A673 (cell line): Measurements from ENCODE around the gene CLRN3. TPM values are rescaled to one million over a fixed set of nuclear protein-coding genes. Genes with fewer than 3 reads are reported as not detected.

Experiments used
- BruUV-seq: library from RNA; stranded (reverse); fragments of 400-500 nt; replicated peaks from 2 replicates; lab custom pipeline; 2021; lab: Mats Ljungman, UMichigan
- CTCF ChIA-PET: fragments of 300-600 bp; sonication (Branson Sonifier 250); formaldehyde crosslinking; loops from one replicate; lab custom pipeline; 2022; ENCODE audit warnings: antibody characterized with exemption; lab: Charles Lee
- POLR2A ChIA-PET: fragments of 300-600 bp; sonication (Branson Sonifier 250); formaldehyde crosslinking; loops from one replicate; lab custom pipeline; 2022; ENCODE audit warnings: antibody characterized with exemption; ENCODE audit not compliant: low non-redundant PET; lab: Charles Lee
- DNase-seq: peaks from one replicate; pipeline ENCODE4 v3.0.0-alpha.2; 2015; ENCODE audit warnings: low spot score
- H3K27ac ChIP-seq: fragments of 200-600 bp; sonication (generic); 2 replicates; pipeline ENCODE4 v1.5.1; 2016; ENCODE audit warnings: mixed run types, low read depth, mild to moderate bottlenecking, mixed read lengths, antibody characterized with exemption, low read length; ENCODE audit not compliant: poor library complexity, severe bottlenecking
- H3K27me3 ChIP-seq: fragments of 200-600 bp; sonication (generic); replicated peaks from 2 replicates; pipeline ENCODE4 v1.6.1; 2017; ENCODE audit warnings: mixed run types, low read depth, mild to moderate bottlenecking, mixed read lengths, antibody characterized with exemption, low read length; ENCODE audit not compliant: insufficient read depth, poor library complexity
- H3K36me3 ChIP-seq: fragments of 200-600 bp; sonication (generic); 2 replicates; pipeline ENCODE4 v1.6.1; 2016; ENCODE audit warnings: mixed run types, mild to moderate bottlenecking, mixed read lengths, antibody characterized with exemption, low read length; ENCODE audit not compliant: insufficient read depth, poor library complexity, severe bottlenecking
- H3K4me1 ChIP-seq: fragments of 200-600 bp; sonication (generic); 2 replicates; pipeline ENCODE4 v1.6.1; 2017; ENCODE audit warnings: mixed run types, mild to moderate bottlenecking, mixed read lengths, antibody characterized with exemption, low read length; ENCODE audit not compliant: insufficient read depth, poor library complexity, severe bottlenecking
- H3K4me3 ChIP-seq: fragments of 200-600 bp; sonication (generic); 2 replicates; pipeline ENCODE4 v1.5.1; 2016; ENCODE audit warnings: low read depth, mixed run types, mild to moderate bottlenecking, mixed read lengths, low read length; ENCODE audit not compliant: poor library complexity, severe bottlenecking
- H3K9me3 ChIP-seq: fragments of 200-600 bp; sonication (generic); 2 replicates; pipeline ENCODE4 v1.6.1; 2016; ENCODE audit warnings: mixed run types, low read depth, mild to moderate bottlenecking, mixed read lengths, antibody characterized with exemption, low read length; ENCODE audit not compliant: poor library complexity, severe bottlenecking
- EZH2 ChIP-seq: fragments of 200-600 bp; sonication (generic); IDR thresholded peaks from 2 replicates; pipeline ENCODE4 v1.6.1; 2017; ENCODE audit warnings: borderline replicate concordance, low read depth, mild to moderate bottlenecking, mixed read lengths, antibody characterized with exemption, low read length; ENCODE audit not compliant: poor library complexity, severe bottlenecking
- intact Hi-C: fragments of 100-400 bp; cut with micrococcal nuclease; formaldehyde crosslinking; loops from one replicate; pipeline ENCODE4 v1.10.0; 2022; ENCODE audit not compliant: unreplicated experiment
- total RNA-seq: library from RNA; stranded (reverse); gene quantifications from 2 replicates; pipeline ENCODE4 v1.2.3, GENCODE V29; 2021
- TF ChIP-seq, protein P1 (sequence below): fragments of 300-800, 200-600 bp; sonication (generic); conservative IDR thresholded peaks from 2 replicates; pipeline ENCODE4 v1.5.1; 2017; ENCODE audit warnings: low read depth, mild to moderate bottlenecking, antibody characterized with exemption, low read length, moderate library complexity, mixed read lengths

CLRN3 gene
- total RNA-seq, 1 experiment from 2014 or later, result not detected

DNA sequence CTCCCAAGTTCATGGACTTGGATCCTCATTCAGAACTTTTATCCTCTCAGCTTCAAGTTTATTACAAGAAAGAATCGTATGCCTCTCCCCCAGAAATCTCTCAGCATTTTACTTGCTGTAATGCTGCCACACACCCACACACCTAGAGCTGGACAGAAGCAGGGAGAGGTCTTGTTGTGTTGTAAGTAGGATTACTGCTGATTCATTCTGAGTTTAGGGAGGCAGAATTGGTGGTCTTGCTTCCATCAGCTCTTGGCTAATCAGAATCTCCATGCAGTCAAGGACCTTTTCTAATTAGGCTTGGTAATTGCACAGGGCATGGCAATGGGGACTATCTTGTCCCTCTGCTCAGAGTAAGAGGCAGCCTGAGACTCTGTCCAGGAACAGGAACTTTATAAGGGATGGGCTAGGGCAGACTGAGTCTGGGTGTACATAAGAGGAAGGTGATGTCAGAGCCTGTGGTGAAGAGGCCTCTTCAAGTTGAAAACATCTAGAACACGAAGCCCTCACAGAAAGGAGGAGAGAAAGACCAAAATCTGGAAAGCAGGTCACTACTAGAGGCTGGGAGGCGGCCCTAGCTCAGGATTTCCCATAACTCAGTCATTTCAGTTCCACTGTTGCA lies 7.1 kb upstream of the CLRN3 start:
- intact Hi-C loops, result no loop called here
- no peak overlapping the region for H3K27ac ChIP-seq
- CTCF ChIA-PET, result no interaction called here
- POLR2A ChIA-PET, result no interaction called here
- no peak for DNase-seq
- BruUV-seq, result no TSS peak
- no peaks in the 10 kb centered on the region for H3K4me1 ChIP-seq
- H3K27me3 ChIP-seq, result peaks cover 4% of the 10 kb centered on the region
- TF ChIP-seq EZH2, result no peak
- TF ChIP-seq, protein P1, sequence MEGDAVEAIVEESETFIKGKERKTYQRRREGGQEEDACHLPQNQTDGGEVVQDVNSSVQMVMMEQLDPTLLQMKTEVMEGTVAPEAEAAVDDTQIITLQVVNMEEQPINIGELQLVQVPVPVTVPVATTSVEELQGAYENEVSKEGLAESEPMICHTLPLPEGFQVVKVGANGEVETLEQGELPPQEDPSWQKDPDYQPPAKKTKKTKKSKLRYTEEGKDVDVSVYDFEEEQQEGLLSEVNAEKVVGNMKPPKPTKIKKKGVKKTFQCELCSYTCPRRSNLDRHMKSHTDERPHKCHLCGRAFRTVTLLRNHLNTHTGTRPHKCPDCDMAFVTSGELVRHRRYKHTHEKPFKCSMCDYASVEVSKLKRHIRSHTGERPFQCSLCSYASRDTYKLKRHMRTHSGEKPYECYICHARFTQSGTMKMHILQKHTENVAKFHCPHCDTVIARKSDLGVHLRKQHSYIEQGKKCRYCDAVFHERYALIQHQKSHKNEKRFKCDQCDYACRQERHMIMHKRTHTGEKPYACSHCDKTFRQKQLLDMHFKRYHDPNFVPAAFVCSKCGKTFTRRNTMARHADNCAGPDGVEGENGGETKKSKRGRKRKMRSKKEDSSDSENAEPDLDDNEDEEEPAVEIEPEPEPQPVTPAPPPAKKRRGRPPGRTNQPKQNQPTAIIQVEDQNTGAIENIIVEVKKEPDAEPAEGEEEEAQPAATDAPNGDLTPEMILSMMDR, result no peak
- peaks cover 3% of the 10 kb centered on the region for H3K9me3 ChIP-seq
- H3K36me3 ChIP-seq, result no peaks in the 10 kb centered on the region
- no peak overlapping the region for H3K4me3 ChIP-seq

DNA sequence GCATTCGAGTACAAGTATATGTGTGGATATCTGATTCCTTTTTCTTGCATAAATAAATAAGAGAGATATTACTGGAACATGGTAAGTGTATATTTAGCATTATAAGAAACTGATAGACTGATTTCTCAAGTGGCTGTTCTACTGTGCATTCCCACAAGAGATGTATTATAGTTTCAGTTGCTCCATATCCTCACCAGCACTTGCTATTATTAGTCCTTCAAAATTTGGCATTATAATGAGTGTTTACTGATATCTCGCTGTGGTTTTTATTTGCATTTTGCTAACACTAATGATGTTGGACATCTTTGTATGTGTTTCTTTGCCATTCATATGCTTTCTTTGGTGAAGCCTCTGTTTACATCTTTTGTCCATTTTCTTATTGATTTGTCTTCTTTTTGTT lies 4.4 kb upstream of the CLRN3 start:
- intact Hi-C loops, result no loop called here

DNA sequence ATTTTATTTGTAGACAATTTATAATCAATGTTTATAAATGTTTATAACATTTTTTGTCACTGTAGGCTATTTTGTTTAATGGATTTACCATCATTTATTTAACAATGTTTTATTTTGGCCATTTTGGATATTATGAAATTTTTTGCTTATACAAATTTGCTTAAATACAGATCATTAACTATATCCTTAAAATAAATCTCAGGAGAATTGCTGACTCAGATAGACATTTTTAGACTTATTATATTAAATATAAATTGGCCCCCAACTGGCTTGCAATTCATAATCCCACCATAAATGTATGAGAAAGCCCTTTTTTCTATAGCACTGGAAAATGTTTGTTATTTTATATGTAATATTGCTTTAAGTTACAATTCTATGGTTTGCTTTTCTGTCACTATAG lies 3.8 kb upstream of the CLRN3 start:
- ChIA-PET POLR2A (no interaction called here), CTCF (no interaction called here)
- Histone ChIP-seq H3K27me3 (peaks cover 5% of the 10 kb centered on the region), H3K4me3 (no peak overlapping the region), H3K9me3 (peaks cover 3% of the 10 kb centered on the region), H3K4me1 (no peaks in the 10 kb centered on the region), H3K36me3 (no peaks in the 10 kb centered on the region), H3K27ac (no peak overlapping the region)
- BruUV-seq, result no TSS peak
- TF ChIP-seq, protein P1, result no peak
- TF ChIP-seq EZH2, result no peak
- intact Hi-C loops, result no loop called here
- DNase-seq, result no peak

More for the DNA sequence above, 4.4 kb upstream of the CLRN3 start:
- no peak overlapping the region for H3K27ac ChIP-seq
- H3K36me3 ChIP-seq, result no peaks in the 10 kb centered on the region
- no peak overlapping the region for H3K4me3 ChIP-seq
- H3K9me3 ChIP-seq, result peaks cover 3% of the 10 kb centered on the region
- peaks cover 4% of the 10 kb centered on the region for H3K27me3 ChIP-seq
- POLR2A ChIA-PET, result no interaction called here
- H3K4me1 ChIP-seq, result no peaks in the 10 kb centered on the region
- no peak for DNase-seq
- CTCF ChIA-PET, result no interaction called here
- TF ChIP-seq, protein P1, result no peak
- TF ChIP-seq EZH2, result no peak
- no TSS peak for BruUV-seq
